ENCODE measurements around the gene KPNA6.

DNA sequence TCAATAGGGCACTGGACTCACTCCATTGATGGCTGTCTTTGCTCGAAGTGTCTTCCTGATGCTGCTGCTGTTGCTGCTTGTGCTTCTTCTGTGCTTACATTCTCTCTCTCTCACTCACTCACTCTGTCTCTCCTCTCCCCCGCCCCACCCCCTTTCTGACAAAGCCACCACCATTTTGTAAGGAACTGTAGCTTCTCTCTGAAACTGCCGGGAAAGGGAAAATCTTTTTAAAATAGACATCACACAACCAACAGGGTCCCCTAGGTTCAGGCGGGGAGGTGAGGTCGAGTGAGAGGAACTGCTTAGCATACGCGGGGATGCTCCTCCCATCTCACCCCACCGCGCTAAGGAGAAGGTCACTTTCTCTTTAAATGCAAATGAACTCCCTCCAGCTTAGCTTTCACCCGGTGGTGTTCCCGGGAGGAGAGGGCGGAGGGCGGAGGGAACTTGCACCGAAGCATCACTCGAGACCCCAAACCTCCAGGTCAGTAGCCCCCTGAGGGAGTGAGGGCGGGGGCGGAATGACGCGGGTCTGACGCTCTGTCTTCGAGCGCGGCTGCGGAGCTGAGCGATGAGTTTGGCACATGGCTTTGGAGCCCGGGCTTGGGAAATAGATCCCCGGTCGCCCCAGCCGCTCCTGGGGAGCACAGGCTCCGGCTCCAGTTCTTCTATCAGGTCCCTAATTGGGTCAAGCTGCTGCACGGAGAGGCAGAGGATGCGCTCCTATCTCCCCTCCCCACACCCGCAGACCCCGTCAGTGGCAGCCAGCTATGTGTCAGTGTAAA, 92.6 kb downstream of the KPNA6 start, which contains the start of gene CCDC28B:
- TF ChIP-seq, protein P1, sequence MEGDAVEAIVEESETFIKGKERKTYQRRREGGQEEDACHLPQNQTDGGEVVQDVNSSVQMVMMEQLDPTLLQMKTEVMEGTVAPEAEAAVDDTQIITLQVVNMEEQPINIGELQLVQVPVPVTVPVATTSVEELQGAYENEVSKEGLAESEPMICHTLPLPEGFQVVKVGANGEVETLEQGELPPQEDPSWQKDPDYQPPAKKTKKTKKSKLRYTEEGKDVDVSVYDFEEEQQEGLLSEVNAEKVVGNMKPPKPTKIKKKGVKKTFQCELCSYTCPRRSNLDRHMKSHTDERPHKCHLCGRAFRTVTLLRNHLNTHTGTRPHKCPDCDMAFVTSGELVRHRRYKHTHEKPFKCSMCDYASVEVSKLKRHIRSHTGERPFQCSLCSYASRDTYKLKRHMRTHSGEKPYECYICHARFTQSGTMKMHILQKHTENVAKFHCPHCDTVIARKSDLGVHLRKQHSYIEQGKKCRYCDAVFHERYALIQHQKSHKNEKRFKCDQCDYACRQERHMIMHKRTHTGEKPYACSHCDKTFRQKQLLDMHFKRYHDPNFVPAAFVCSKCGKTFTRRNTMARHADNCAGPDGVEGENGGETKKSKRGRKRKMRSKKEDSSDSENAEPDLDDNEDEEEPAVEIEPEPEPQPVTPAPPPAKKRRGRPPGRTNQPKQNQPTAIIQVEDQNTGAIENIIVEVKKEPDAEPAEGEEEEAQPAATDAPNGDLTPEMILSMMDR (IDR thresholded peaks at IDR 0.05; ENCODE audit: borderline replicate concordance, extremely low read depth, low read length, poor library complexity, severe bottlenecking): no peak
- no peak for TF ChIP-seq EZH2 (IDR thresholded peaks at IDR 0.05; ENCODE audit: borderline replicate concordance, low read depth, low read length, severe bottlenecking)
